Right atrium auricular region (tissue), 2 donors: Measurements from ENCODE around the gene SERPINE2. TPM values are rescaled to one million over a fixed set of nuclear protein-coding genes. Genes with fewer than 3 reads are reported as not detected.

Source experiments
- DNase-seq: peaks from one replicate; pipeline ENCODE4 v3.0.0-alpha.2; 2019; ENCODE audit warnings: low spot score
- H3K27ac ChIP-seq, 2 donors: fragments of 200-600 bp; sonication (generic); 1 replicate in 1 of 2; 2 replicates in 1 of 2; pipeline ENCODE4 v1.5.1; 2016 to 2019
- H3K27me3 ChIP-seq, 2 donors: fragments of 200-600 bp; sonication (generic); one replicate each; pipeline versions ENCODE4 v1.5.1 to v1.6.0; 2017 to 2019
- H3K36me3 ChIP-seq: fragments of 200-600 bp; sonication (generic); one replicate; pipeline ENCODE4 v1.5.1; 2016
- H3K4me1 ChIP-seq, 2 donors: fragments of 200-600 bp; sonication (generic); one replicate each; pipeline versions ENCODE4 v1.5.1 to v1.6.0; 2017 to 2019
- H3K4me3 ChIP-seq, 2 donors: fragments of 200-600 bp; sonication (generic); 1 replicate in 1 of 2; 2 replicates in 1 of 2; pipeline ENCODE4 v1.5.1; 2017 to 2019; ENCODE audit warnings: mild to moderate bottlenecking in 1 of 2, moderate library complexity in 1 of 2
- H3K9me3 ChIP-seq, 2 donors: fragments of 200-600 bp; sonication (generic); one replicate each; pipeline ENCODE4 v1.5.1; 2019
- CTCF ChIP-seq, 2 donors: fragments of 200-600 bp; sonication (generic); IDR thresholded peaks; one replicate each; pipeline ENCODE4 v1.5.1; 2019; ENCODE audit warnings: antibody characterized with exemption in 2 of 2
- total RNA-seq, 2 donors: library from RNA; depleted of rRNA; stranded (reverse); fragments of >200 nt; gene quantifications; one replicate each; pipeline ENCODE4 v1.1.0, GENCODE V29; 2016

SERPINE2 gene
- 10 to 100 TPM; 20.2 to 54.3 TPM for total RNA-seq

- H3K4me1 ChIP-seq = peaks cover 0 to 9% of the 10 kb centered on the region in 2 donors
- peak; percentile 68 for DNase-seq
- H3K27me3 ChIP-seq = no peaks in the 10 kb centered on the region
- TF ChIP-seq CTCF (IDR thresholded peaks at IDR 0.05) = peak; percentile 15 to 56
- H3K27ac ChIP-seq = peak within 1 kb of the TSS; percentile 46 to 61
- H3K9me3 ChIP-seq = no peaks in the 10 kb centered on the region
- H3K36me3 ChIP-seq = no peaks in the 10 kb centered on the region
- peak within 1 kb of the TSS; percentile 53 to 69 for H3K4me3 ChIP-seq
Observed at GRCh38 chr2:224039080-224039769, at the start of gene SERPINE2. SERPINE2 (minus strand) TSS chr2:224039286; CDS start chr2:224001900, 37,386 bp downstream.

- Histone ChIP-seq H3K36me3 (no peaks in the 10 kb centered on the region), H3K27me3 (no peaks in the 10 kb centered on the region), H3K4me3 (no peak overlapping the region), H3K9me3 (no peaks in the 10 kb centered on the region), H3K4me1 (no peaks in the 10 kb centered on the region), H3K27ac (peak overlapping the region in 1 of 2 donors; percentile 59)
- peak; percentile 67 for DNase-seq
- no peak for TF ChIP-seq CTCF (IDR thresholded peaks at IDR 0.05)
Observed at GRCh38 chr2:224086226-224086914, 47.3 kb upstream of the SERPINE2 start.

- no peak overlapping the region for H3K4me3 ChIP-seq
- no peaks in the 10 kb centered on the region for H3K27me3 ChIP-seq
- H3K27ac ChIP-seq = peak overlapping the region in 1 of 2 donors; percentile 17
- no peak for TF ChIP-seq CTCF (IDR thresholded peaks at IDR 0.05)
- no peak for DNase-seq
- H3K4me1 ChIP-seq = no peaks in the 10 kb centered on the region
- H3K9me3 ChIP-seq = no peaks in the 10 kb centered on the region
- H3K36me3 ChIP-seq = no peaks in the 10 kb centered on the region
Observed at GRCh38 chr2:224085811-224086210, 46.7 kb upstream of the SERPINE2 start.

GRCh38 chr2:224085246-224085645 lies 46.2 kb upstream of the SERPINE2 start:
- no peaks in the 10 kb centered on the region for H3K36me3 ChIP-seq
- H3K27ac ChIP-seq = peak overlapping the region in 1 of 2 donors; percentile 14

GRCh38 chr2:224084266-224084892 lies 45.3 kb upstream of the SERPINE2 start:
- no peaks in the 10 kb centered on the region for H3K9me3 ChIP-seq
- DNase-seq = no peak
- no peak for TF ChIP-seq CTCF (IDR thresholded peaks at IDR 0.05)
- H3K36me3 ChIP-seq = no peaks in the 10 kb centered on the region
- H3K4me1 ChIP-seq = no peaks in the 10 kb centered on the region
- peak overlapping the region; percentile 48 to 60 for H3K27ac ChIP-seq
- no peaks in the 10 kb centered on the region for H3K27me3 ChIP-seq
- no peak overlapping the region for H3K4me3 ChIP-seq

More at GRCh38 chr2:224085246-224085645, 46.2 kb upstream of the SERPINE2 start:
- H3K4me1 ChIP-seq = no peaks in the 10 kb centered on the region
- DNase-seq = no peak
- no peaks in the 10 kb centered on the region for H3K9me3 ChIP-seq
- no peak overlapping the region for H3K4me3 ChIP-seq
- H3K27me3 ChIP-seq = no peaks in the 10 kb centered on the region
- TF ChIP-seq CTCF (IDR thresholded peaks at IDR 0.05) = no peak
